ENCODE data around the gene SYPL2.

- no peak for TF ChIP-seq EZH2 (IDR thresholded peaks at IDR 0.05; ENCODE audit: low read length, unreplicated experiment)
- TF ChIP-seq, protein P1, sequence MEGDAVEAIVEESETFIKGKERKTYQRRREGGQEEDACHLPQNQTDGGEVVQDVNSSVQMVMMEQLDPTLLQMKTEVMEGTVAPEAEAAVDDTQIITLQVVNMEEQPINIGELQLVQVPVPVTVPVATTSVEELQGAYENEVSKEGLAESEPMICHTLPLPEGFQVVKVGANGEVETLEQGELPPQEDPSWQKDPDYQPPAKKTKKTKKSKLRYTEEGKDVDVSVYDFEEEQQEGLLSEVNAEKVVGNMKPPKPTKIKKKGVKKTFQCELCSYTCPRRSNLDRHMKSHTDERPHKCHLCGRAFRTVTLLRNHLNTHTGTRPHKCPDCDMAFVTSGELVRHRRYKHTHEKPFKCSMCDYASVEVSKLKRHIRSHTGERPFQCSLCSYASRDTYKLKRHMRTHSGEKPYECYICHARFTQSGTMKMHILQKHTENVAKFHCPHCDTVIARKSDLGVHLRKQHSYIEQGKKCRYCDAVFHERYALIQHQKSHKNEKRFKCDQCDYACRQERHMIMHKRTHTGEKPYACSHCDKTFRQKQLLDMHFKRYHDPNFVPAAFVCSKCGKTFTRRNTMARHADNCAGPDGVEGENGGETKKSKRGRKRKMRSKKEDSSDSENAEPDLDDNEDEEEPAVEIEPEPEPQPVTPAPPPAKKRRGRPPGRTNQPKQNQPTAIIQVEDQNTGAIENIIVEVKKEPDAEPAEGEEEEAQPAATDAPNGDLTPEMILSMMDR (conservative IDR thresholded peaks at IDR 0.05; ENCODE audit: low read depth, low read length) = no peak
Observed at GRCh38 chr1:109492779-109493178, 26.4 kb downstream of the SYPL2 start.

All from PC-3 (cell line).